Sigmoid colon (tissue), 7 donors: Measurements from ENCODE around the gene YARS1. TPM values are rescaled to one million over a fixed set of nuclear protein-coding genes. Genes with fewer than 3 reads are reported as not detected.

Source experiments
- DNase-seq: peaks from one replicate; pipeline ENCODE4 v3.0.0-alpha.2; 2019
- H3K27ac ChIP-seq, 4 donors: fragments of 200-600 bp; sonication (generic); one replicate each; pipeline ENCODE4 v1.5.1; 2016 to 2019; ENCODE audit warnings: mild to moderate bottlenecking in 1 of 4
- H3K27me3 ChIP-seq, 3 donors: fragments of 200-600 bp; sonication (generic); one replicate each; pipeline ENCODE4 v1.5.1; 2019; ENCODE audit warnings: mild to moderate bottlenecking in 1 of 3
- H3K36me3 ChIP-seq, 4 donors: fragments of 200-600 bp; sonication (generic); one replicate each; pipeline ENCODE4 v1.5.1; 2016 to 2019
- H3K4me1 ChIP-seq, 4 donors: fragments of 200-600 bp; sonication (generic); one replicate each; pipeline ENCODE4 v1.5.1; 2017 to 2019
- H3K4me3 ChIP-seq, 4 donors: fragments of 200-600 bp; sonication (generic); one replicate each; pipeline ENCODE4 v1.5.1; 2017 to 2019; ENCODE audit warnings: mild to moderate bottlenecking in 2 of 4, moderate library complexity in 1 of 4
- H3K9me3 ChIP-seq, 4 donors: fragments of 200-600 bp in 3 of 4; sonication (generic) in 3 of 4; one replicate each; pipeline versions ENCODE4 v1.5.1 to v1.6.1; 2013 to 2019
- EP300 ChIP-seq, 4 donors: sonication (generic); formaldehyde crosslinking; IDR thresholded peaks; one replicate each; pipeline ENCODE4 v1.6.1; 2017; ENCODE audit warnings: antibody characterized with exemption in 4 of 4
- POLR2A ChIP-seq, 2 donors: fragments of 450-650 bp; IDR thresholded peaks; one replicate each; pipeline ENCODE4 v1.6.1; 2016; ENCODE audit warnings: antibody characterized with exemption in 2 of 2, mild to moderate bottlenecking in 2 of 2, moderate library complexity in 2 of 2
- POLR2AphosphoS5 ChIP-seq, 4 donors: sonication (generic); formaldehyde crosslinking; IDR thresholded peaks; one replicate each; pipeline ENCODE4 v1.6.1; 2017; ENCODE audit warnings: antibody characterized with exemption in 4 of 4
- WGBS, 2 donors: extraction: QIAGEN DNeasy Blood & Tissue Kit; methylation state at CpG; one replicate each; pipeline ENCODE4 v1.1.7; 2013; 5-methylcytosine and 5-hydroxymethylcytosine counted together
- intact Hi-C: fragments of 100-400 bp; cut with DNase I; formaldehyde crosslinking; loops from one replicate; pipeline ENCODE4 v1.15.1; 2023
- polyA plus RNA-seq, 3 donors: library from polyadenylated mRNA; stranded (reverse); fragments of 200-250 nt; gene quantifications; one replicate each; pipeline ENCODE4 v1.2.3, GENCODE V29; 2013
- total RNA-seq, 4 donors: library from RNA; depleted of rRNA; stranded (reverse); fragments of >200 nt; gene quantifications; one replicate each; pipeline ENCODE4 v1.1.0, GENCODE V29; 2016
- TF ChIP-seq, protein P1 (sequence below), 4 experiments: fragments of 450-650 bp in 3 of 4; fragments of 200-600 bp in 1 of 4; IDR thresholded peaks; one replicate each; pipeline ENCODE4 v1.5.1; 2016 to 2019; ENCODE audit warnings: antibody characterized with exemption in 4 of 4, mild to moderate bottlenecking in 3 of 4, moderate library complexity in 2 of 4
- donor health status: healthy with polysubstance abuse.
- donor health status: Bipolar disorder and iron deficiency.
- donor health status: healthy.

YARS1 gene
- total and polyA plus RNA-seq, 7 donors, result 28.7 to 65.2 (median 33.6) TPM

DNA sequence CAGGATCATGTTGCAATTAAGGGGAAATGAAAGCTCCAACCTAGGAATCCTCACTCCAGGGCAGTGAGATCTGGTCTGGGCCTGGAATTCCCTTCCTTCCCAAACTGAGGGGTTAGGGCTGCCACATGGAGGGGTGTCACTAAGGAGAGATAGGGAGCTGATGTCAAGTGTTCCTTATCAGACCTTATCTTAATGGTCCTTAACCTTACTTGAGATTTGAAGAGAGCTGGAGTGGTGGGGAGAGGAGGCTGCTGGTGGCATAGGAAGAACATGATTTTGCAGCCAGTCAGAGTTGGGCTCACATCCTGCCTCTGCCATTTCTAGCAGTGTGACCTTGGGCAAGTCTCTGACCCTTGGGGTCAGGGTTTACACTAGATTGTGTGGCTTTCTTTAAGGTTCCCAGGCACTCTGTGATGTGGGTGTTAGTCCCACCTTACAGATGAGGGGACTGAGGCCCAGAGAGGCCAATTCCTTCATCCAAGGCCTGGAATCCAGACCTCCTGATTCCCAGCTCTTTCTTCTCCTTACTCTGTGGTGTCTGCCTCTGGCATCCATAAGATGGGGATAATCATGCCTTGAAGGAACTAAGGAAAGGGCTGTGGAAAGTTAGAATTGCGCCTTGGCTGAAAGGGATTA, 58.2 kb downstream of the YARS1 start:
- peaks cover 0 to 49% (median 32%) of the 10 kb centered on the region in 4 donors for H3K4me1 ChIP-seq
- no peak for DNase-seq
- TF ChIP-seq POLR2AphosphoS5 (IDR thresholded peaks at IDR 0.05) (no peak), EP300 (IDR thresholded peaks at IDR 0.05) (no peak), POLR2A (IDR thresholded peaks at IDR 0.05) (no peak)
- TF ChIP-seq, protein P1, sequence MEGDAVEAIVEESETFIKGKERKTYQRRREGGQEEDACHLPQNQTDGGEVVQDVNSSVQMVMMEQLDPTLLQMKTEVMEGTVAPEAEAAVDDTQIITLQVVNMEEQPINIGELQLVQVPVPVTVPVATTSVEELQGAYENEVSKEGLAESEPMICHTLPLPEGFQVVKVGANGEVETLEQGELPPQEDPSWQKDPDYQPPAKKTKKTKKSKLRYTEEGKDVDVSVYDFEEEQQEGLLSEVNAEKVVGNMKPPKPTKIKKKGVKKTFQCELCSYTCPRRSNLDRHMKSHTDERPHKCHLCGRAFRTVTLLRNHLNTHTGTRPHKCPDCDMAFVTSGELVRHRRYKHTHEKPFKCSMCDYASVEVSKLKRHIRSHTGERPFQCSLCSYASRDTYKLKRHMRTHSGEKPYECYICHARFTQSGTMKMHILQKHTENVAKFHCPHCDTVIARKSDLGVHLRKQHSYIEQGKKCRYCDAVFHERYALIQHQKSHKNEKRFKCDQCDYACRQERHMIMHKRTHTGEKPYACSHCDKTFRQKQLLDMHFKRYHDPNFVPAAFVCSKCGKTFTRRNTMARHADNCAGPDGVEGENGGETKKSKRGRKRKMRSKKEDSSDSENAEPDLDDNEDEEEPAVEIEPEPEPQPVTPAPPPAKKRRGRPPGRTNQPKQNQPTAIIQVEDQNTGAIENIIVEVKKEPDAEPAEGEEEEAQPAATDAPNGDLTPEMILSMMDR (IDR thresholded peaks at IDR 0.05), result no peak
- H3K4me3 ChIP-seq, result no peak overlapping the region
- 36 to 67% methylated on average over 1 of the region's 1 CpG for WGBS, 2 donors
- H3K27ac ChIP-seq, result peak overlapping the region in 2 of 4 donors; percentile 39 to 80
- intact Hi-C loops, result no loop called here
- no peaks in the 10 kb centered on the region for H3K36me3 ChIP-seq
- no peaks in the 10 kb centered on the region for H3K27me3 ChIP-seq
- H3K9me3 ChIP-seq, result no peaks in the 10 kb centered on the region

DNA sequence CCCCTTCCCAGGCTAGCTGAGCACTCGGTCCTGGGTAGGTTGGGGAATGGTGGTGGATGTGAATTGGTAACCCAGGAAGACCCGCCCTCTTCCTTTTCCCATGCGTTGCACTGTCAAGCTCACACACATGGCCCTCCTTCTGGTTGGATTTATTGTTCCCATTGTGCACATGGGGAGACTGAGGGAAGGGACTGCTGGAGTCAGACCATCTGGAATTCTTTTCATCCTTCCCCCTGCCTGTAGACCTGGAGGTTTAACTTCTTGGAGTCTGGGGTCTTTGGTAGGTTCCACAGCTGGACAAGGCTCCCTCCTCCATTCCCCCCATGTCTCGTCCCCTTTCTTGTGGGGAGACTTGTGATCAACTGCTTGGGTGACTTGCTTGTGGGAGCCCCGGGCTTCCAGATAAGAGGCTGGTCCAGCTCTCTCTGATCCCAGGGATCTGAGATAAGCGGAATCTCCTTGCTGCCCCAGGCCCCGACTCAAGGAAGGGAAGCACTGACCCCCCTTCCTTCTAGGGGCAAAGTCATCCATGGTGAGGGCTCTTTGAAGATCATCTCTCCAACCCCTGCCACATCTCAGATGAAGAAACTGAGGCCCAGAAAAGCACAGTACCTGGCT, 58.9 kb downstream of the YARS1 start:
- H3K4me1 ChIP-seq, result peaks cover 0 to 53% (median 38%) of the 10 kb centered on the region in 4 donors
- no peak for TF ChIP-seq POLR2AphosphoS5 (IDR thresholded peaks at IDR 0.05)
- TF ChIP-seq EP300 (IDR thresholded peaks at IDR 0.05), result no peak
- TF ChIP-seq, protein P1 (IDR thresholded peaks at IDR 0.05), result no peak
- no peak for TF ChIP-seq POLR2A (IDR thresholded peaks at IDR 0.05)

DNA sequence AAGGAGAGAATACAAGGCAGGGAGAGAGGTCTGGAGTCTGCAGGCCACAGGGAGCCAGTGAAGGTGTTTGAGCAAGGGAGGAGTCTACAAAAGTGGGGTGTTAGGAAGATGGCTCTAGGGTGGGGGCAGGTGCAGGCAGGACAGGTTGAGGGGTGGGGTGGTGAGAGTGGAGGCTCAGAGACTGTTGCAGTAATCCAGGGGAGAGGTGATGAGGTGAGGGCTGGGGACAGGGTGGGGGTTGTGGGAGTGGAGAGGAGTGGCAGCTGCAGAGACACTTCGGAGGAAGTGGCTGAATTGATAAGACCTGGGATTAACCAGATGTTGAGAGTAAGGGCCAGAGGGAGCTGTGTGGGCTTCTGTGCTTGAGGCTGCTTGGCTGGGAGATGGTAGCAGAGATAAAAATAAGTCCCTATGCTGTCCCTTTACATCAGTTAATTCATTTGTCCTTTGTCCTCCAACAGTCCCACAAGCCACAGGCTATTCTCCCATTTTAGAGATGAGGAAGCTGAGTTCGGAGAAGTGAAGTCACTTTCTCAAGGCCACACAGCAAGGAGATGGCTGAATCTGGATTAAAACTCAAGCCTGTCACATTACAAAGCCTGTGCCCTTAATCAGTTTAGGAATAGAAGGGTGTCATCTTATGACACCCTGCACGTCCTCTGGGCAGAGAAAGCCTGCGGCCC, 59.8 kb downstream of the YARS1 start:
- Histone ChIP-seq H3K27ac (peak overlapping the region in 1 of 4 donors; percentile 16), H3K27me3 (no peaks in the 10 kb centered on the region), H3K9me3 (no peaks in the 10 kb centered on the region), H3K4me3 (no peak overlapping the region), H3K4me1 (peaks cover 0 to 53% (median 39%) of the 10 kb centered on the region in 4 donors), H3K36me3 (no peaks in the 10 kb centered on the region)
- intact Hi-C loops, result no loop called here
- no peak for DNase-seq
- WGBS, 2 donors, result 59 to 72% methylated on average over 4 of the region's 4 CpGs
- TF ChIP-seq EP300 (IDR thresholded peaks at IDR 0.05) (no peak), POLR2A (IDR thresholded peaks at IDR 0.05) (no peak), POLR2AphosphoS5 (IDR thresholded peaks at IDR 0.05) (no peak)
- TF ChIP-seq, protein P1 (IDR thresholded peaks at IDR 0.05), result no peak

More for the DNA sequence above, 58.9 kb downstream of the YARS1 start:
- intact Hi-C loops, result no loop called here
- 44 to 66% methylated on average over 7 of the region's 7 CpGs for WGBS, 2 donors
- no peak for DNase-seq
- no peaks in the 10 kb centered on the region for H3K9me3 ChIP-seq
- H3K36me3 ChIP-seq, result no peaks in the 10 kb centered on the region
- peak overlapping the region in 1 of 4 donors; percentile 80 for H3K27ac ChIP-seq
- no peak overlapping the region for H3K4me3 ChIP-seq
- H3K27me3 ChIP-seq, result no peaks in the 10 kb centered on the region

DNA sequence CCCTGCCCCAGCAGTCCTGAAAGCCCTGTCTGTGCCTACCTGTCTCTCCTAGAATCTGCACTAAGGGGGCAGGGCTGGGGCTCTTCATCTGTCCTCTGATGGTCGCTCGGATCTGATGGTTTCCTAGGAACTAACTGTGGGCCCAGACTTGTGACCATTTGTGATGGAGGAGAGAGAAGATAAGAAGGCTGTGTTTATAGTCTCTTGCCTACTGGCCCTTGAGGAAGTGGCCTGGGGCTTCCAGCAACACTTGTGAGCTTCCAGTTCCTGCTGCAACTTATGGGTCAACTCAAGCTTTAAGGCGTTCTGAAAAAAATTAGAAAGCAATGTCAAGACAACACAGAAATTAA, 61.4 kb downstream of the YARS1 start:
- intact Hi-C loops, result no loop called here
- Histone ChIP-seq H3K27me3 (no peaks in the 10 kb centered on the region), H3K4me3 (no peak overlapping the region), H3K9me3 (no peaks in the 10 kb centered on the region), H3K36me3 (no peaks in the 10 kb centered on the region), H3K27ac (peak overlapping the region; percentile 0 to 80 (median 59)), H3K4me1 (peaks cover 0 to 37% (median 23%) of the 10 kb centered on the region in 4 donors)
- no peak for TF ChIP-seq POLR2A (IDR thresholded peaks at IDR 0.05)
- no peak for TF ChIP-seq EP300 (IDR thresholded peaks at IDR 0.05)
- TF ChIP-seq, protein P1 (IDR thresholded peaks at IDR 0.05), result no peak
- TF ChIP-seq POLR2AphosphoS5 (IDR thresholded peaks at IDR 0.05), result no peak
- DNase-seq, result no peak
- WGBS, 2 donors, result 43 to 75% methylated on average over 3 of the region's 3 CpGs
